Measurements from ENCODE around the gene VWA5B1. TPM values are rescaled to one million over a fixed set of nuclear protein-coding genes. Genes with fewer than 3 reads are reported as not detected.

The VWA5B1 gene
- total RNA-seq, 4 donors from 2014 or later, result not detected

GRCh38 chr1:20389571-20389970 is 98.9 kb downstream of the VWA5B1 start:
- DNase-seq, result no peak
- 29 to 77% methylated on average over 1 to 11 of the region's 11 CpGs for WGBS, 2 donors

GRCh38 chr1:20390589-20391331 is 100.1 kb downstream of the VWA5B1 start:
- WGBS, 2 donors, result 30 to 38% methylated on average over 5 of the region's 5 CpGs
- TF ChIP-seq CTCF (IDR thresholded peaks at IDR 0.05) (no peak), POLR2A (IDR thresholded peaks at IDR 0.05) (no peak)
- Histone ChIP-seq H3K27me3 (peaks cover 0 to 80% (median 0%) of the 10 kb centered on the region in 4 donors), H3K9me3 (peaks cover 0 to 12% (median under 1%) of the 10 kb centered on the region in 3 donors), H3K4me1 (no peaks in the 10 kb centered on the region), H3K4me3 (no peak overlapping the region), H3K36me3 (no peaks in the 10 kb centered on the region), H3K27ac (no peak overlapping the region)
- no peak for DNase-seq
- intact Hi-C loops (cut with DNase I), result no loop called here

More at GRCh38 chr1:20389571-20389970, 98.9 kb downstream of the VWA5B1 start:
- Histone ChIP-seq H3K27me3 (peaks cover 0 to 87% (median 0%) of the 10 kb centered on the region in 4 donors), H3K4me3 (no peak overlapping the region), H3K4me1 (no peaks in the 10 kb centered on the region), H3K27ac (no peak overlapping the region), H3K36me3 (no peaks in the 10 kb centered on the region), H3K9me3 (peaks cover 0 to under 1% (median 0%) of the 10 kb centered on the region in 3 donors)
- intact Hi-C loops (cut with DNase I), result no loop called here
- TF ChIP-seq POLR2A (IDR thresholded peaks at IDR 0.05) (no peak), CTCF (IDR thresholded peaks at IDR 0.05) (no peak)

GRCh38 chr1:20395255-20395654 is 104.6 kb downstream of the VWA5B1 start:
- Histone ChIP-seq H3K27ac (no peak overlapping the region), H3K36me3 (no peaks in the 10 kb centered on the region), H3K27me3 (peaks cover 0 to 67% (median 0%) of the 10 kb centered on the region in 4 donors), H3K4me1 (no peaks in the 10 kb centered on the region), H3K9me3 (peaks cover 0 to 20% (median 5%) of the 10 kb centered on the region in 3 donors), H3K4me3 (no peak overlapping the region)
- 68 to 94% methylated on average over 2 of the region's 2 CpGs for WGBS, 2 donors
- TF ChIP-seq CTCF (IDR thresholded peaks at IDR 0.05), result no peak
- TF ChIP-seq POLR2A (IDR thresholded peaks at IDR 0.05), result no peak
- DNase-seq, result no peak
- intact Hi-C loops (cut with DNase I), result no loop called here

- Histone ChIP-seq H3K36me3 (no peaks in the 10 kb centered on the region), H3K27ac (no peak overlapping the region), H3K4me3 (no peak overlapping the region), H3K4me1 (no peaks in the 10 kb centered on the region), H3K27me3 (peaks cover 0 to 73% (median 0%) of the 10 kb centered on the region in 4 donors), H3K9me3 (peaks cover 0 to 20% (median 5%) of the 10 kb centered on the region in 3 donors)
- TF ChIP-seq POLR2A (IDR thresholded peaks at IDR 0.05) (no peak), CTCF (IDR thresholded peaks at IDR 0.05) (no peak)
- DNase-seq, result no peak
- intact Hi-C loops (cut with DNase I), result no loop called here
- WGBS, 2 donors, result 61 to 83% methylated on average over 4 of the region's 4 CpGs
Observed at GRCh38 chr1:20398744-20399143, 108.1 kb downstream of the VWA5B1 start.

- no peaks in the 10 kb centered on the region for H3K4me1 ChIP-seq
- TF ChIP-seq POLR2A (IDR thresholded peaks at IDR 0.05), result no peak
- TF ChIP-seq CTCF (IDR thresholded peaks at IDR 0.05), result no peak
- intact Hi-C loops (cut with DNase I), result no loop called here
- no peak for DNase-seq
- no peaks in the 10 kb centered on the region for H3K36me3 ChIP-seq
- no peak overlapping the region for H3K27ac ChIP-seq
- peaks cover 0 to 78% (median 0%) of the 10 kb centered on the region in 4 donors for H3K27me3 ChIP-seq
- H3K4me3 ChIP-seq, result no peak overlapping the region
- peaks cover 0 to 20% (median 5%) of the 10 kb centered on the region in 3 donors for H3K9me3 ChIP-seq
- 56 to 65% methylated on average over 7 of the region's 7 CpGs for WGBS, 2 donors
Observed at GRCh38 chr1:20399196-20399595, 108.5 kb downstream of the VWA5B1 start.
